Transverse colon (tissue), 4 donors: ENCODE measurements around the gene C21orf58. TPM values are rescaled to one million over a fixed set of nuclear protein-coding genes. Genes with fewer than 3 reads are reported as not detected.
A peak's percentile ranks its signal among the peaks of the same experiment; 100 is the strongest.
"Not testable (repeated sequence)": the region's sequence is repeated elsewhere in the genome, so short reads cannot be mapped to it uniquely, and the experiment has no call there.

Experiments
- DNase-seq: peaks from one replicate; pipeline ENCODE4 v3.0.0-alpha.2; 2019
- H3K27ac ChIP-seq, 4 donors: fragments of 200-600 bp; sonication (generic); 2 replicates each; pipeline ENCODE4 v1.5.1; 2016 to 2018; ENCODE audit warnings: inconsistent platforms in 4 of 4
- H3K27me3 ChIP-seq: fragments of 200-600 bp; sonication (generic); 2 replicates; pipeline ENCODE4 v1.5.1; 2017; ENCODE audit warnings: inconsistent platforms
- H3K36me3 ChIP-seq, 4 donors: fragments of 200-600 bp; sonication (generic); 2 replicates each; pipeline ENCODE4 v1.5.1; 2017 to 2019; ENCODE audit warnings: inconsistent platforms in 4 of 4
- H3K4me1 ChIP-seq, 4 donors: fragments of 200-600 bp; sonication (generic); 2 replicates each; pipeline ENCODE4 v1.5.1; 2017 to 2020; ENCODE audit warnings: inconsistent platforms in 4 of 4
- H3K4me3 ChIP-seq, 4 donors: fragments of 200-600 bp; sonication (generic); 1 replicate in 1 of 4; 2 replicates in 3 of 4; pipeline versions ENCODE4 v1.5.1 to v1.6.1; 2017 to 2019; ENCODE audit warnings: inconsistent platforms in 4 of 4
- H3K9me3 ChIP-seq, 2 donors: fragments of 200-600 bp; sonication (generic); 2 replicates each; pipeline ENCODE4 v1.5.1; 2017 to 2019; ENCODE audit warnings: inconsistent platforms in 2 of 2
- EP300 ChIP-seq: sonication (generic); formaldehyde crosslinking; IDR thresholded peaks from one replicate; pipeline ENCODE4 v1.6.1; 2017; ENCODE audit warnings: antibody characterized with exemption, low read depth
- POLR2A ChIP-seq: fragments of 450-650 bp; IDR thresholded peaks from one replicate; pipeline ENCODE4 v1.6.1; 2016; ENCODE audit warnings: antibody characterized with exemption, mild to moderate bottlenecking, moderate library complexity
- POLR2AphosphoS5 ChIP-seq, 3 donors: sonication (generic); formaldehyde crosslinking; IDR thresholded peaks; one replicate each; pipeline ENCODE4 v1.6.1; 2016; ENCODE audit warnings: antibody characterized with exemption in 3 of 3
- WGBS, 2 donors: methylation state at CpG; one replicate each; pipeline ENCODE4 v1.1.5; 2018; ENCODE audit warnings: low coverage in 1 of 2; 5-methylcytosine and 5-hydroxymethylcytosine counted together
- in situ Hi-C, 4 donors: fragments of 200-750 bp; cut with MboI; loops; one replicate each; pipeline versions ENCODE4 v1.15.0 to v1.15.1; 2017; ENCODE audit warnings: low sequenced_read_pairs in 3 of 4, low pct_ligation_motif_present in 1 of 4, low pct_unique_long_range_greater_than_20kb in 1 of 4
- intact Hi-C: fragments of 100-400 bp; cut with DNase I; formaldehyde crosslinking; loops from one replicate; pipeline ENCODE4 v1.15.1; 2023; ENCODE audit warnings: low total_unique reads
- total RNA-seq, 4 donors: library from RNA; depleted of rRNA; stranded (reverse); fragments of >200 nt; gene quantifications; one replicate each; pipeline ENCODE4 v1.1.0, GENCODE V29; 2016
- TF ChIP-seq, protein P1 (sequence below), 5 experiments: fragments of 200-600 bp in 3 of 5; fragments of 450-650 bp in 2 of 5; sonication (generic) in 3 of 5; IDR thresholded peaks; 1 replicate in 2 of 5; 2 replicates in 3 of 5; pipeline ENCODE4 v1.5.1; 2016 to 2017; ENCODE audit warnings: antibody characterized with exemption in 5 of 5, inconsistent platforms in 3 of 5, mild to moderate bottlenecking in 2 of 5, moderate library complexity in 1 of 5

The C21orf58 gene
- 10 to 100 TPM in 2 of 4 donors, 1 to 10 TPM in 2; 2.5 to 79.8 (median 7.6) TPM for total RNA-seq

DNA sequence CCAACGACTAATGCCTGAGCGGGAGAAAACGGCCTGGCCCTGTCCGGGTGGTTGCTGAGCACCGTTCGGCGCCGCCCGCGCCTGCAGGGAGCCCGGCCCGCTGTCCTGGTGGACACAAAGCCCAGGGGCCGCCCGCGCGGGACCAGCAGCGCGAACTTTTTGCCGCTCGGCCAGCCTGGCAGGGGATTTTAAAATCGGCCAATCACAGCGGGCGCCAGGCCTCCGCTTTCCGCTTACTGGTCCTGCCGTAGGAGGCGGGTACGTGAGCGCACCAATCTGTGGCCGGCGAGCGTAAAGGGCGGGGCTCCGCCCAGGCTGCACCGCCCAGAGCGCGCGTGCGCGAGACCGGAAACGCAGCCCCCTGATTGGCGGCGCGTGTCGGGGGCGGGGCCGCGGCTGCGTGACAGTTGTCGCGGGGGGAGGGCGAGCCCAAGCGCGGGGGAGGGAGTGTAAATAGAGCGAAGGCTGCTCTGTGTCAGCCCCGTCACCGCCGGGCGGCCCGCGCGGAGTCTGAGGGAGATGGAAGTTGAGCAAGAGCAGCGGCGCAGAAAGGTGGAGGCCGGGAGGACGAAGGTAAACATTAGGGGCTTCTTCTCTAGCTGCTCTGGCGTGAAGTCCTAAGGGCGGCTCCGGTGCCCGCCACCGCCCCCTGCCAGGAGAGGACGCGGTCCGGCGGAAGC lies at the start of gene C21orf58, which contains the start of gene PCNT:
TSS of gene C21orf58 (minus strand) at position 161 of the 680 bp plus-strand sequence. CDS start 1,132 bp downstream, outside the sequence.
TSS of gene PCNT (plus strand) at position 447 of the 680 bp plus-strand sequence. CDS start at position 520, 73 bp downstream.
- H3K4me1 ChIP-seq: peaks cover 14 to 34% (median 24%) of the 10 kb centered on the region in 4 donors
- peak within 1 kb of the TSS; percentile 99 to 100 (median 100) for H3K27ac ChIP-seq
- 0% methylated on average over 64 of the region's 76 CpGs; no CpG with 5 or more reads in 1 of the 2 donors for WGBS, 2 donors
- peaks cover 0 to 9% (median 0%) of the 10 kb centered on the region in 4 donors for H3K36me3 ChIP-seq
- intact Hi-C loops (no loop called here), in situ Hi-C loops (no loop called here)
- peak; percentile 98 for DNase-seq
- H3K4me3 ChIP-seq: peak within 1 kb of the TSS; percentile 86 to 100 (median 94)
- H3K27me3 ChIP-seq: no peaks in the 10 kb centered on the region
- H3K9me3 ChIP-seq: no peaks in the 10 kb centered on the region
- TF ChIP-seq EP300 (no peak), POLR2A (peak; percentile 20), POLR2AphosphoS5 (IDR thresholded peaks at IDR 0.05) (peak; percentile 21 to 28 (median 25))
- TF ChIP-seq, protein P1, sequence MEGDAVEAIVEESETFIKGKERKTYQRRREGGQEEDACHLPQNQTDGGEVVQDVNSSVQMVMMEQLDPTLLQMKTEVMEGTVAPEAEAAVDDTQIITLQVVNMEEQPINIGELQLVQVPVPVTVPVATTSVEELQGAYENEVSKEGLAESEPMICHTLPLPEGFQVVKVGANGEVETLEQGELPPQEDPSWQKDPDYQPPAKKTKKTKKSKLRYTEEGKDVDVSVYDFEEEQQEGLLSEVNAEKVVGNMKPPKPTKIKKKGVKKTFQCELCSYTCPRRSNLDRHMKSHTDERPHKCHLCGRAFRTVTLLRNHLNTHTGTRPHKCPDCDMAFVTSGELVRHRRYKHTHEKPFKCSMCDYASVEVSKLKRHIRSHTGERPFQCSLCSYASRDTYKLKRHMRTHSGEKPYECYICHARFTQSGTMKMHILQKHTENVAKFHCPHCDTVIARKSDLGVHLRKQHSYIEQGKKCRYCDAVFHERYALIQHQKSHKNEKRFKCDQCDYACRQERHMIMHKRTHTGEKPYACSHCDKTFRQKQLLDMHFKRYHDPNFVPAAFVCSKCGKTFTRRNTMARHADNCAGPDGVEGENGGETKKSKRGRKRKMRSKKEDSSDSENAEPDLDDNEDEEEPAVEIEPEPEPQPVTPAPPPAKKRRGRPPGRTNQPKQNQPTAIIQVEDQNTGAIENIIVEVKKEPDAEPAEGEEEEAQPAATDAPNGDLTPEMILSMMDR (IDR thresholded peaks at IDR 0.05): no peak

- in situ Hi-C loops: not testable (repeated sequence)
Observed at GRCh38 chr21:46372947-46373346, 49.3 kb upstream of the C21orf58 start.

DNA sequence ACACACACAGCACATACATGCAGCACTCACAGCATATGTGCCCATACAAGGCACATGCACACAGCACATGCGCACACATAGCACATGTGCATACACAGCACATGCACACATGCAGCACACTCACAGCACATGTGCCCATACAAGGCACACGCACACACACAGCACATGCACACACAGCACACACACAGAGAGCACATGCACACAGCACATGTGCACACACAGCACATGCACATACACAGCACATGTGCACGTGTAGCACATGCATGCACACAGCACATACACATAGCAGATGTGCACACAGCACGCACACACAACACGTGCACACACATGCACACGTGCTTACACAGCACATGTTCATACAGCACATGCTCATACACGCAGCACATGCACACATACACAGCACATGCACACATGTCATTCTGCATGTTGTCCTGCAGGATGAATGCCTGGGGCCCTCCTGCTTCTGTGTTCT lies 48.4 kb upstream of the C21orf58 start:
- DNase-seq: no peak
- H3K4me3 ChIP-seq: no peak overlapping the region
- in situ Hi-C loops: no loop called here
- intact Hi-C loops: no loop called here
- H3K27me3 ChIP-seq: no peaks in the 10 kb centered on the region
- H3K9me3 ChIP-seq: no peaks in the 10 kb centered on the region
- H3K4me1 ChIP-seq: peaks cover 0 to 4% (median 0%) of the 10 kb centered on the region in 4 donors
- 95% methylated on average over 7 of the region's 7 CpGs; no CpG with 5 or more reads in 1 of the 2 donors for WGBS, 2 donors
- H3K27ac ChIP-seq: no peak overlapping the region
- peaks cover 0 to 8% (median under 1%) of the 10 kb centered on the region in 4 donors for H3K36me3 ChIP-seq
- TF ChIP-seq EP300 (no peak), POLR2A (no peak), POLR2AphosphoS5 (IDR thresholded peaks at IDR 0.05) (no peak)
- TF ChIP-seq, protein P1 (IDR thresholded peaks at IDR 0.05): no peak

More at GRCh38 chr21:46372947-46373346, 49.3 kb upstream of the C21orf58 start:
- WGBS, 2 donors: 95 to 100% methylated on average over 5 to 10 of the region's 10 CpGs
- H3K4me3 ChIP-seq, DNase-seq, H3K27ac ChIP-seq, H3K36me3 ChIP-seq, intact Hi-C loops, H3K9me3 ChIP-seq, H3K27me3 ChIP-seq, H3K4me1 ChIP-seq: not testable (repeated sequence)

- Histone ChIP-seq H3K27me3 (no peaks in the 10 kb centered on the region), H3K9me3 (no peaks in the 10 kb centered on the region), H3K4me3 (no peak overlapping the region), H3K4me1 (peaks cover 0 to 4% (median 0%) of the 10 kb centered on the region in 4 donors), H3K36me3 (peaks cover 0 to 13% (median 3%) of the 10 kb centered on the region in 4 donors), H3K27ac (no peak overlapping the region)
- DNase-seq: no peak
- 89% methylated on average over 16 of the region's 16 CpGs; no CpG with 5 or more reads in 1 of the 2 donors for WGBS, 2 donors
- TF ChIP-seq, protein P1 (IDR thresholded peaks at IDR 0.05): no peak
- no peak for TF ChIP-seq POLR2A
- TF ChIP-seq EP300: no peak
- no peak for TF ChIP-seq POLR2AphosphoS5 (IDR thresholded peaks at IDR 0.05)
- in situ Hi-C loops (no loop called here), intact Hi-C loops (no loop called here)
Observed at GRCh38 chr21:46371204-46372013, 47.7 kb upstream of the C21orf58 start.
